Renal cortex interstitium (tissue), 11 donors: ENCODE data around the gene PLA2G2A. TPM values are rescaled to one million over a fixed set of nuclear protein-coding genes. Genes with fewer than 3 reads are reported as not detected.

Experiments
- DNase-seq, 11 donors: peaks; one replicate each; pipeline ENCODE4 v3.0.0-alpha.2; 2013; ENCODE audit warnings: low read depth in 9 of 11, low spot score in 4 of 11; ENCODE audit errors: extremely low read depth in 1 of 11
- polyA plus RNA-seq, 3 donors: library from polyadenylated mRNA; unstranded; fragments of 120-200 nt; gene quantifications; one replicate each; pipeline ENCODE4 v1.2.1, GENCODE V29; 2013; ENCODE audit not compliant: insufficient read length in 3 of 3

The PLA2G2A gene
- polyA plus RNA-seq, 3 donors: not detected

GRCh38 chr1:19975423-19976193 is 3.8 kb downstream of the PLA2G2A start:
- no peak for DNase-seq

GRCh38 chr1:19974822-19975416 is 4.5 kb downstream of the PLA2G2A start:
- DNase-seq: peak in 10 of 11 donors; percentile 14 to 52 (median 24)

GRCh38 chr1:19973616-19974015 is 5.8 kb downstream of the PLA2G2A start:
- DNase-seq: no peak

GRCh38 chr1:19971664-19972063 is 7.8 kb downstream of the PLA2G2A start:
- DNase-seq: no peak

- no peak for DNase-seq
Observed at GRCh38 chr1:19969898-19970660, 9.3 kb downstream of the PLA2G2A start.

- peak in 10 of 11 donors; percentile 22 to 74 (median 56) for DNase-seq
Observed at GRCh38 chr1:19967808-19968207, 11.6 kb downstream of the PLA2G2A start.

- DNase-seq: no peak
Observed at GRCh38 chr1:19964542-19964941, 14.9 kb downstream of the PLA2G2A start.

GRCh38 chr1:19963636-19964035 is 15.8 kb downstream of the PLA2G2A start:
- DNase-seq: no peak

GRCh38 chr1:19960591-19960990 is 18.8 kb downstream of the PLA2G2A start:
- DNase-seq: no peak

- no peak for DNase-seq
Observed at GRCh38 chr1:19957779-19958178, 21.6 kb downstream of the PLA2G2A start.

GRCh38 chr1:19955534-19956170 is 23.8 kb downstream of the PLA2G2A start:
- no peak for DNase-seq

GRCh38 chr1:19954059-19954458 is 25.4 kb downstream of the PLA2G2A start:
- no peak for DNase-seq

- DNase-seq: no peak
Observed at GRCh38 chr1:19949016-19949415, 30.4 kb downstream of the PLA2G2A start.

- no peak for DNase-seq
Observed at GRCh38 chr1:19946971-19947370, 32.4 kb downstream of the PLA2G2A start.

- DNase-seq: no peak
Observed at GRCh38 chr1:19946331-19946751, 33.1 kb downstream of the PLA2G2A start.

GRCh38 chr1:19945914-19946313 is 33.5 kb downstream of the PLA2G2A start:
- no peak for DNase-seq

- no peak for DNase-seq
Observed at GRCh38 chr1:19942657-19943056, 36.8 kb downstream of the PLA2G2A start.

GRCh38 chr1:19942088-19942487 is 37.3 kb downstream of the PLA2G2A start:
- no peak for DNase-seq

GRCh38 chr1:19941206-19941568 is 38.2 kb downstream of the PLA2G2A start:
- no peak for DNase-seq
